ENCODE data around the gene KIF26B.
"Not testable (repeated sequence)": the region's sequence is repeated elsewhere in the genome, so short reads cannot be mapped to it uniquely, and the experiment has no call there.

The KIF26B gene

DNA sequence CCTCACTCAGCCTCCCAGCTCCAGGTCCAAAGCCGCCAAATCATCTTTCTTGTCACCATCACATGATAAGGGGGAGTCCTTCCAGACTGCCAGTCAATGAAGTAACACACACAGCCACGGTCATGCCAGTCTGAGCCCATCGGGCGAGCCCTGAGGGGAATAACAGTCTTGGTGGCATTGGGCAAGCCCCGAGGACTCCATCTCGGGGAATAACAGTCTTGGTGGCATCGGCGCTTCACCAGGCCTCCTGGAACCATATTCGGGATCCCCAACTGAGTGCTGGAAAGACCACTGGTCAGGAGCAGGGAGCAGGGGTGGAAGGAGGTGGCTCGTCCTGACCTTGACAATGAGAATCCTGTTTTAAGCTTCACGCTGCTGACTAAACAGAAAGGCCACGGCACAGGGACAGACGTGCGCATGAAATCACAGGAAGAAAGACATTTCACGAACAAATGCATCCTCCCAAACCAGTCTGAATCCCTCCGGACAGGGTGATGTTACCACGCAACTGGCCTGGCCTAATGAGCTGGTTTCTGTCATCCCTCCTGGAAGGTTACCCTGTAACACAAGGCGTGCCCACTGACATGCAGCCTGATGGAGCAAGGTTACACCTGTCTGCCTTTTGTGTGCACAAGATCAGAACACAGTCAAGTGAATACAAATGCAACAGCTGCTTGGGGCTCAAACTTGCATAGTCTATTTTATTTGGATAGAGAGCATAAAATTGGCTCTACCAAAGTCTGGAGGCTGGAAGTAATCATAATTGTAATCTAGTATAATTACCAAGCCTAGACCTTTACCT is 517.4 kb downstream of the KIF26B start:
- no peak for DNase-seq

DNA sequence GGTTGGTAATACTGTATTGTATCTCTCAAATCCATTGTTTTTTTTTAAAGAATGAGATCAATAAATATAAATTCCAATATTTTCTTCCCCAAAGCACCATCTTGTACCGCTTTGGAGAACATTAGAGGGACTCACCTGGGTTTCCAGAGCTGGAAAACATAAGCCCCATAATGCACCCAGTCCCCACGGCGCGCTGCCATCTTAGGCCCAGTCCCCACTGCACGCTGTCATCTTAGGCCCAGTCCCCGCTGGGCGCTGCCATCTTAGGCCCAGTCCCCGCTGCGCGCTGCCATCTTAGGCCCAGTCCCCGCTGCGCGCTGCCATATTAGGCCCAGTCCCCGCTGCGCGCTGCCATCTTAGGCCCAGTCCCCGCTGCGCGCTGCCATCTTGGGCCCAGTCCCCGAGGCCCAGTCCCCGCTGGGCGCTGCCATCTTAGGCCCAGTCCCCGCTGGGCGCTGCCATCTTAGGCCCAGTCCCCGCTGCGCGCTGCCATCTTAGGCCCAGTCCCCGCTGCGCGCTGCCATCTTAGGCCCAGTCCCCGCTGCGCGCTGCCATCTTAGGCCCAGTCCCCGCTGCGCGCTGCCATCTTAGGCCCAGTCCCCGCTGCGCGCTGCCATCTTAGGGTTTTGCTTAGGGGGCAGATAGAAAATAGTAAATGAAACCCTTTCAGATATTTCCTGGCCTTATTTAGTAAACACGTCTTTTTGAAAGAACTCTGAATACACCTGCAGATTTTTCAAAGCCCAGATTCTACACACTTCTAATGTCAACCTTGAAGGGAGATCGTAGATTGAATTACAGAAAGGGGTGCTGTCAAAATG is 518.3 kb downstream of the KIF26B start:
- DNase-seq = not testable (repeated sequence)

DNA sequence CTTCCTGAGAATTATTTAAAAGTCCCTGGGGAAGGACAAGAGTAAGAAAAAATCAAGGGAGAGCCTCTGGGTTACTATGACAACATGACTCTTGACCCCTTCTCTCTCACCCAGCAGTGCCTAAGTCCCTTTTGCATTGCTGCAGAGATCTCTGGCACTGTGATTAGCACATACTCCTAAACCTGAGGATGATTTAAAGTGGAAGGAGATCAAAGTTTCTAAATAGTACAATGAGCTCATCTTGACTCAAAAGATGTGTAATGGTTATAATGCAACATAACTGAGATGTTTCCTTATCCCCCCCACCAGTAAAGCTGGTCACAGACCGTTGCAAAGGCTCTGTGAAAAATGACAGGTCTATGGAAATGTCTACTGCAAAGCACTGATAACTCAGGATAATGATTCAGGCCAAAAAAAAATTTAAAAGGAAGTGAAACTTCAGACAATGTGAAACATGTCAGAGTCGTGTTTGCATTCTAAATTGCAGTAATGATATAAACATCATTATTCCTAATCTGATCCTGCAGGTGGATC is 519.2 kb downstream of the KIF26B start:
- DNase-seq = no peak

DNA sequence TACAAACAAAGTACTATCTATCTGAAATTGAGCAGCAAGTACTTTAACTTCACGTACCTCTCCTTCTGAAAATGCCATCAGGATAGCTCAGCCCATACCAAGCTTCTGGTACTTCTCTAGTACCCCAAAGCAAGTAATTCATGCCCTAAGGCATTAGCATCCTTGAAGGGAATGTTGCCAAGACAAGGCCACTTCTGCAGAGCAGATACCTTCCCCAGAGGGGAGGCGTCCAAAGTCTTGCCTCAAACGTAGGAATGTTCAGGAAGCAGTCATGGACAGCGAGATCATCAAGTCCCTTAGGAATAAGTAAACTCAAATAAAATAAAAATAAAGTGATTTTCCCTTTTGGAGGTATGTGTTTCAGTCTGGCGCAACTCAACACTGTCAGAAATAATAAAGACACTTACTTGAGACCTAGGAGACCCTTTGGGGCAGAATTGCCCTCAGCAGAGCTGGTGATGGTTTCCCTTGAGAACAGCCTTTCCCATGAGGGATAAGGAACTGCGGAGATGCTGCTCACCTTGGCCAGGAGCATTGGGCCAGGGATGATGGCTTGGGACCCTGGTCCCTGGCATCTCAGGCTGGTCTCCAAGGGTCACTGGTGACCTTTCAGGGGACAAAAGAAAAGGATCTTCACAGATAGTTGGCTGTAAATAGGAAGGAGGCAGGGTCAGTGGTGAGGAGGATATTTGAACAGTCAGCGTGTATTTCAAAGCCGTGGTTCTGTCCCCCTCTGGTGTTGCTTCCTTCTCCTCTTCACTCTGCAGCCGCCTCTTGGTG is 522.9 kb downstream of the KIF26B start:
- DNase-seq = no peak

DNA sequence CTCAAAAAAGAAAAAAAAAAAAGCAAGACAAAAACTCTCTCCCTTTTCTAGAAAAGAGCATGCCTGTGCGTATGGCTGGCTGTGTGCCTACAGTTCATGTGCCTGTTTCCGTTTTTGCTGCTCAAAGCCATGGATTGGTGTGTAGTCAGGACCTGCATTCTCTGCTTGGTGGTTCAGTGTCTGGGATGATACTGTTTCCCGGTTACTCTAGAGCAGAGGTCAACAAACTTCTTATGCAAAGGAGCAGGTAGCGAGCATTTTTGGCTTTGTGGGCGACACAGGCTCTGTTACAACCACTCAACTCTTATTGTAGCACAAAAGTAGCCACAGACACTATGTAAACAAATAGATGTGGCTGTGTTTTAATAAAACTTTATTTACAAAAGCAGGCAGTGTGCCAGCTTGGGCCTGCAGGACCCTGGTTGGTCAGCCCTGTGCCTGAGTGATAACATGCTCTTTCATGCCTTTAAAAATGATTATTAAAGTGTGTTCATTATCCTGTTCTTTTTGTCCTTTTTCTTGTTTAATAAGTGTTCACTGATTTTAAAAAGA is 524.2 kb downstream of the KIF26B start:
- DNase-seq = no peak

DNA sequence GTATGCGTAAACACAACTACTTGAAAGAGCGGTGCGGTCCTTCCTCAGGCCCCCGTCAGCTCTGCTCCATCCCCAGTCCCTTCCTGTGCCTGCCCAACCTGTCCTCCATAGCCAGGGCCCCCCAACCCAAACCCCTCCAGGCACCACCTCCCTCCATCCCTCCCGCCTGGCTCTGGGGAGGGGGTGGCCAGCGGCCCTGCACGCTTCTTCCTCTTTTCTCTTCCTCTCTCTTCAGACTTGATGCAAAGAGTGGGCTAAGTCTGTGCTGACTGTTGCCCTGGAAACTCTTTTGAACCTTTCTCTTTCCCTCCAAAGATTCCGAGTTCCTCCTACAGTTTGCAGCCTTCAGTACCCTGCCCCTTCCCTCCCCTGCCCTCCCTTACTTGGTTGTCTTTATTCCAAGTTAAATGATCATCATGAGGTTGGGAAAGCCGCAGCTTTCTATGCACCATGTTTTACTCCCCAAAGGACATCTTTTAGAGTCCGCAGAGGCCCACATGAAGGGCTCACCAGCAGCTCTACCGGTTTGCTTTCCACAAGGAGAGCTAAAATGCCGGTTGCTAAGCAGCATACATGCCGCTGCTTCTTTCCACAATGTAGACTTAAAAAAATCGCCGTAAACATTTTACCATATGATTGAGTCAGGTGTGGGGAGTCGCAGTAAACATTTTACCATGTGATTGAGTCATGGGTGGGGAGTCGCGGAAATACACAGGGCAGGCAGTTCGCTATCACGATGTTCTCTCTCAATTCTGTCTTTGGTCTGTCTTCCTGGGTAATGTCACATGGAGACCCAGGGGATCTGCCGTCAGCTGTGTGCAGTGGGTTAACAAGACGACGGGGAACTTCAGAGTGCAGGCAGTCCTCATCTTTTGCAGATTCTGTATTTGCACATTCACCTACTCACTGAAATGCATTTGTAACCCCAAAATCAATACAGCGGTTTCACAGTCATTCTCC is 525.3 kb downstream of the KIF26B start:
- no peak for DNase-seq

DNA sequence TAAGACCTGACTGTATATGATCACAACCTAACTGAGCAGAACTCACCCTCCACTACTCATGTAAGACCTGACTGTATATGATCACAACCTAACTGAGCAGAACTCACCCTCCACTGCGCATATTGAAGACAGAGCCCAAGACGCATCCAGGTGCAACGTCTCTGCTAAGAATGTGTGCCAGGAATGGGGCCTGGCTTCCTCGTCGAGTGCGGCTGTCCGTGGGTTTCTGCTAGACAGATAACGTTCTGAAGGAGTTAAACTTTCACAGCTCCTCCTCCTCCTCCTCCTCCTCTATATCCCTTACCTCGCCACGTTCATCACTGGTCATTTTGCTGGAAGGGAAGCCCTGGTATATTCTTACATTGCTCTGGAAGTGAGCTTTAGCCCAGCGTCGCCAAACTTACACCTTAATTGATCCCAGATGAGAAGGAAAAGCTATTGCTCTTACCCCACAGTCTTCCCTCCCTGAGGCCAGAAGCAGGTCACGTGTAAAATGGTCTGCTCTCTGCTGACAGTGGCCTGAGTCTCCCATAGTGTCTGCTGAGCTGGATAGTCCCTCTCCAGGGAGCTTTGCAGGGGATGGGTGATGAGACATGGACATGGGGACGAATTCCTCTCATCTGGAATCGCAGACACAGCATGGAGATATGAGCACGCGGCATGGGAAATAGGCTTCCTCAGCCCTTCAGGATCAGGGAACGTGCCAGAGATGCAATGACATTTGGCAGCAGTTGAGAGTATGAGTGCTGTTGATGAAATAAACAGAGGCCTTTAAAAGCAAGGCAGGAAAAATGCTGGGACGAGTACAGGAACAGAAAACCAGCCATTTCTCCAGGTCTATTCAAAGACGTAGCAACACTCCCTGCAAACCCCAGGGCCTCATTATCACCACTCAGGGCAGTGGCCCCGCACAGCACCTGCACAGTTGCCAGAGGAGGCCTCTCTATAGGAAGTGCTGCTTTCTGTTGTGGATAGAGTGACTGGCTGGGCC is 528.1 kb downstream of the KIF26B start:
- no peak for DNase-seq

DNA sequence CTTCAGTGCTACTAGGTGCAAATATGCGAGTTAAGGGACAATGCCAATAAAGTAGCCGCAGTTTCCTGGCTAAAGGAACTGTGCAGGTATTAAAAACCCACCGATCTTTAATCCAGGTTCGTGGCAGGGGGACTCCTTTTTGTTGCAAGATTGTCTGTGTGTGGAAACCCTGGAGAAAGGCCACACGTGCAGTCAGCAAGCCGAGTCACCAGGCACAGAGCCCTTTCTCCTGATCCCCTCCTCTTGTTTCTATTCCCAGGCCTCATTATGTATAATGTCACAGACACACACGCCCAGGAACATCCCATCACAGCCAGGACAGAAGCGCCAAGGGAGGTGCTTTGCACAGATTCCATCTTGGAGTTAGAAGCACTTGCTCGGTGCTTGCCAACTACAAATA is 528.9 kb downstream of the KIF26B start:
- DNase-seq = no peak

DNA sequence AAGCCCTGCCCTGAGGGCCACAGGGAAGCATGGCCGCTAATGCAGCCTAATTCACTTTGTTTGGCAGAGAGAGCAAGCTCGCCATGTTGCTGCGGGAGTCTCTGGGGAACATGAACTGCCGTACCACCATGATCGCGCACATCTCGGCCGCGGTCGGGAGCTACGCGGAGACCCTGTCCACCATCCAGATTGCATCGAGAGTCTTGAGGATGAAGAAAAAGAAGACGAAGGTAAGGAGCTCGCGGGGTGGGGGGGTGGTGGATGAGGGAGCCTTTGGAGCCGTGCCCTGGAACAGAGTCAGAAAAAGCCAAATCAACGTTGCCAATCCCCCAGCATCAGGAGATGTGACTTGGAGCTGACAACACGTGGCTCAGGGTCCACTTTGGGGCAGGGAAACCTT is 529.4 kb downstream of the KIF26B start:
- no peak for DNase-seq

DNA sequence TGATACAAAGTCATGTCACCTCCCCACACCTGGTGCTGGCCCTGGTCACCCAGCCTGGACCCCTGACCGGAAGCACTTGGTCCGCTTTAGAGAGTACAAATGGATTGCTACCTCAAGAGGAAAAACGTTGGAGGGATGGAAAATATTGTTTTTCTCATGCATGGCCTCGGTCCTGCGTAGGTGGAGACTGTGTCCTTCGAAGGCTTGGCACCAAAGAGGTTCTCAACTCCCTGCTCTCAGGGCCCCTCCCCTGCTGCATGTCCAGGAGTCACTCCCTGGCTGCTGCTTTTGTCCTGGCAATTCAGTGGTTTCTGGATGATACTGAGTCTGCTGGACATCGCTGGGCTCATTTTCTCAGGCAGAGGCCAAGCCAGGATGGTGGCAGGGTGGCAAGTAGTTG is 529.8 kb downstream of the KIF26B start:
- no peak for DNase-seq

DNA sequence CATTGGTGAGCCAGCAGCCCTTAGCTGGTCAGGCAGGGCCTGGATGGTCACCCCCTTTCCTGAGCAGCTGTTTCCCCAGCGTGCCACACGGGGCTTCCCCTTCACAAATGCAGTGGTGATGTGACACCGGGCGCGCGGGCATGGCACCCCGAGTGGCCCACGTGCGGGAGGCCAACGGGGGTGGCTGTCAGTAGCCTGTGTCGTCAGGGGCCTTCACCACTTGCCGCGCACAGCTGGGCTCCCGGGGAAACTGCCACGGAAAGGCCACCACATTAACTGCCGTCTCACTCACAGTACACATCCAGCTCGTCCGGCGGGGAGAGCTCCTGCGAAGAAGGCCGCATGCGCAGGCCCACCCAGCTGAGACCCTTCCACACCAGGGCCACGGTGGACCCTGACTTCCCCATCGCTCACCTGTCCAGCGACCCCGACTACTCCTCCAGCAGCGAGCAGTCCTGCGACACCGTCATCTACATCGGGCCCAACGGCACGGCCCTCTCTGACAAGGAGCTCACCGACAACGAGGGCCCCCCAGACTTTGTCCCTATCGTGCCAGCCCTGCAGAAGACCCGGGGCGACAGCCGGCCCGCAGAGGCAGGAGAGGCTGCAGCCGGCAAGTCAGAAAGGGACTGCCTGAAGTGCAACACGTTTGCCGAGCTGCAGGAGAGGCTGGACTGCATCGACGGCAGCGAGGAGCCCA is 530.5 kb downstream of the KIF26B start:
- no peak for DNase-seq

DNA sequence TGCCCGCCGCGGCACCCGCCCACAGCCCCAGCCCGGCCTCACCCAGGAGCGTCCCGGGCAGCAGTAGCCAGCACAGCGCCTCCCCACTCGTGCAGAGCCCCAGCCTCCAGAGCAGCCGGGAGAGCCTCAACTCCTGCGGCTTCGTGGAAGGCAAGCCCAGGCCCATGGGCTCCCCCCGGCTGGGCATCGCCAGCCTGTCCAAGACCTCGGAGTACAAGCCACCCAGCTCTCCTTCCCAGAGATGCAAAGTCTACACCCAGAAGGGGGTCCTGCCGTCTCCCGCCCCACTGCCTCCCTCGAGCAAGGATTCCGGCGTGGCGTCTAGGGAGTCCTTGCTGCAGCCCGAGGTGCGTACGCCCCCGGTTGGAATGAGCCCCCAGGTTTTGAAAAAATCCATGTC is 531.2 kb downstream of the KIF26B start:
- no peak for DNase-seq

DNA sequence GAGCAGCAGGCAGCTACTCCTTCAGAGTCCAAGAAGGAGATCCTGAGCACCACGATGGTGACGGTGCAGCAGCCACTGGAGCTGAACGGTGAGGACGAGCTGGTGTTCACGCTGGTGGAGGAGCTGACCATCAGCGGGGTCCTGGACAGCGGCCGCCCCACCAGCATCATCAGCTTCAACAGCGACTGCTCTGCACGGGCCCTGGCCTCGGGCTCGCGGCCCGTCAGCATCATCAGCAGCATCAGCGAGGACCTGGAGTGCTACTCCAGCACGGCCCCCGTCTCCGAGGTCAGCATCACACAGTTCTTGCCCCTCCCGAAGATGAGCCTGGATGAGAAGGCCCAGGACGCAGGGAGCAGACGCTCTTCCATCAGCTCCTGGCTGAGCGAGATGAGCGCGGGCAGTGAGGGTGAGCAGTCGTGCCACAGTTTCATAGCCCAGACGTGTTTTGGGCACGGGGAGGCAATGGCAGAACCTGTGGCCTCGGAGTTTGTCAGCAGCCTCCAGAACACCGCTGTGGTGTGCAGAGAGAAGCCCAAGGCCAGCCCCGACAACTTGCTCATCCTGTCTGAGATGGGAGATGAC is 531.8 kb downstream of the KIF26B start:
- DNase-seq = no peak

DNA sequence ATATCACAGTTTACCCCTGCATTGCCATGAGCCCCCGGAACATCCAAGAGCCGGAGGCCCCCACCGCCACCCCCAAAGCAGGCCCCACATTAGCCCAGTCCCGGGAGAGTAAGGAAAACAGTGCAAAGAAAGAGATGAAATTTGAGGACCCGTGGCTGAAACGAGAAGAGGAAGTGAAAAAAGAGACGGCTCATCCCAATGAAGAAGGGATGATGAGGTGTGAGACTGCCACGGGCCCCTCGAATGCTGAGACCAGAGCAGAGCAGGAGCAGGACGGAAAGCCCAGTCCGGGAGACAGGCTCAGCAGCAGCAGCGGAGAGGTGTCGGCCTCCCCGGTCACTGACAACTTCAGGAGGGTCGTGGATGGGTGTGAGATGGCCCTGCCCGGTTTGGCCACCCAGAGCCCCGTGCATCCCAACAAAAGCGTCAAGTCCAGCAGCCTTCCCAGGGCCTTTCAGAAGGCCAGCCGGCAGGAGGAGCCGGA is 532.4 kb downstream of the KIF26B start:
- no peak for DNase-seq

DNA sequence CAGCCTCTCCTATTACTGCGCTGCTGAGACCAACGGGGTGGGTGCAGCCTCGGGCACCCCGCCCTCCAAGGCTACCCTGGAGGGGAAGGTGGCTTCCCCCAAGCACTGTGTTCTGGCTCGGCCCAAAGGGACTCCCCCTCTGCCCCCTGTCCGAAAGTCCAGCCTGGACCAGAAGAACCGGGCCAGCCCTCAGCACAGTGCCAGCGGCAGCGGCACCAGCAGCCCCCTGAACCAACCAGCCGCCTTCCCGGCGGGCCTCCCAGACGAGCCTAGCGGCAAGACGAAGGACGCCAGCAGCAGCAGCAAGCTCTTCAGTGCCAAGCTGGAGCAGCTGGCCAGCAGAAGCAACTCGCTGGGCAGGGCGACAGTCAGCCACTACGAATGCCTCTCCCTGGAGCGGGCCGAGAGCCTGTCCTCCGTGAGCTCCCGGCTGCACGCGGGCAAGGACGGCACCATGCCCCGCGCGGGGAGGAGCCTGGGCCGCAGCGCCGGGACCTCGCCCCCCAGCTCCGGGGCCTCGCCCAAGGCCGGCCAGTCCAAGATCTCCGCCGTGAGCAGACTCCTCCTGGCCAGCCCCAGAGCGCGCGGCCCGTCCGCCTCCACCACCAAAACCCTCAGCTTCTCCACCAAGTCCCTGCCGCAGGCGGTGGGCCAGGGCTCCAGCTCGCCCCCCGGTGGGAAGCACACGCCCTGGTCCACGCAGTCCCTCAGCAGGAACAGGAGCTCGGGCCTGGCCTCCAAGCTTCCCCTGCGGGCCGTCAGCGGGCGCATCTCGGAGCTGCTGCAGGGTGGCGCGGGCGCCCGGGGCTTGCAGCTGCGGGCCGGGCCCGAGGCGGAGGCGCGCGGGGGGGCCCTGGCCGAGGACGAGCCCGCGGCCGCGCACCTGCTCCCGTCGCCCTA is 533.1 kb downstream of the KIF26B start:
- no peak for DNase-seq

DNA sequence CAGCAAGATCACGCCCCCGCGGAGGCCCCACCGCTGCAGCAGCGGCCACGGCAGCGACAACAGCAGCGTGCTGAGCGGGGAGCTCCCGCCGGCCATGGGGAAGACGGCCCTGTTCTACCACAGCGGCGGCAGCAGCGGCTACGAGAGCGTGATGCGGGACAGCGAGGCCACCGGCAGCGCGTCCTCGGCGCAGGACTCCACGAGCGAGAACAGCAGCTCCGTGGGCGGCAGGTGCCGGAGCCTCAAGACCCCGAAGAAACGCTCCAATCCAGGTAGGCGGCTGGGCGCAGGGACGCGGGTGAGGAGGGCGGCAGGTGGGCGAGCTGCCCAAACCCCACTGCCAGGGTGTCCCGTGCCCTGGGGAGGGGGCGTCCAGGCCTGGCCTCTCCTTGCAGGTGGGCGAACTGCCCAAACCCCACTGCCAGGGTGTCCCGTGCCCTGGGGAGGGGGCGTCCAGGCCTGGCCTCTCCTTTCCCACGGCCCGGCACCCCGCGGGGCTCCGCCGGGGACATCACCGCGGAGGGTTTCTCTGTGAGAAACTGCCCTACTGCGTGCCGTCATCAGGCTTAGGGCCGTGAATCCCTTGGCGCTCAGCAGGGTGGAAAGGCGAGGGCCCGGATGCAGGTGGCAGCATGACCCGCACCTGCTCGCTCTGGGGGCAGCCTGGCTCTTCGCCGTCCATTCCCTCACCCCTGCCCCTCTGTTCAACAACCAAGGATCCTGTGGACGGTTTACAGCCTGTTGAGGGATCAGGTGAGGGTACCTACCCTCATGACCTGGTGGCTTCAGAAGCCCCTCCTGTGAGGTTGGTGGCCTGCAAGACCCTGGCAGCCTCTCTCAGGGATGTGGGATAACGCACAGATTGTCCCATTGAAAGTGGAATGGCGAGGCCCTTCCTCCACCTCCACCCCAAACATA is 534.0 kb downstream of the KIF26B start:
- no peak for DNase-seq

DNA sequence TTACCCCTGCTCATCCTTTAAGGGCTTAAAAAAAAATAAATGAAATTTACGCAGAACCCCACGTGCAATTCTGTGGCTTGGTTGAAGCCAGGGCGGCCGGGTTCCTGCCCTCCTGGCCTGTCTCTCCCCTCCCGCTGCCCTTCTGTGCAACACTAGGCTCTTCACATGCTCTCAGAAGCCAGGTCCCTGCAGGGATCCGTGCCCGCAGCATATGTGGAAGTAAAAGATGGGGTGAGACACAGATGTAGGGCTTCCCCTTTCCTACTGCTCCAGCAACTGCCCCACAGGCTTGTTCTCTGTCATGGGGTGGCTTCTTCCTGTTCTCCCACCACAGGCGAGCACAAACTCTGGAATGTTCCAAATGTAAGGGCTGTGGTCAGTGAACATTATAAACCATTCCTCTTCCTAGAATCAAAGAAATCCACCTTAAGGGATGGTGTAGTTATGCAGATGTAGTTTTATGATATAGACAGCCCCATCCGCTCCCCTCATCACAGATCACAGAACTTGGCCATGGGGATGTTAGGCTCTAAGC is 535.4 kb downstream of the KIF26B start:
- no peak for DNase-seq
